NCI-H1048 (cell line): ENCODE measurements around the gene TBCD.

Experiments used
- DNase-seq: peaks from one replicate; lab custom pipeline; 2025; lab: John Stamatoyannopoulos, UW

The TBCD gene

GRCh38 chr17:82907797-82908542 lies 156.1 kb downstream of the TBCD start:
- DNase-seq: no peak

- no peak for DNase-seq
These were observed 156.8 kb downstream of the TBCD start for GRCh38 chr17:82908543-82909160.

GRCh38 chr17:82909322-82909904 lies 157.5 kb downstream of the TBCD start:
- DNase-seq: no peak

GRCh38 chr17:82910041-82910481 lies 158.2 kb downstream of the TBCD start:
- DNase-seq: no peak

GRCh38 chr17:82910770-82911169 lies 158.9 kb downstream of the TBCD start:
- DNase-seq: no peak

GRCh38 chr17:82911822-82912221 lies 160.0 kb downstream of the TBCD start:
- no peak for DNase-seq

GRCh38 chr17:82912484-82913089 lies 160.7 kb downstream of the TBCD start:
- no peak for DNase-seq

- DNase-seq: no peak
These were observed 161.6 kb downstream of the TBCD start for GRCh38 chr17:82913304-82914043.

- DNase-seq: no peak
These were observed 162.5 kb downstream of the TBCD start for GRCh38 chr17:82914375-82914774.

GRCh38 chr17:82915010-82915756 lies 163.3 kb downstream of the TBCD start:
- no peak for DNase-seq

- no peak for DNase-seq
These were observed 163.8 kb downstream of the TBCD start for GRCh38 chr17:82915757-82916027.

- no peak for DNase-seq
These were observed 166.0 kb downstream of the TBCD start for GRCh38 chr17:82917699-82918345.

- DNase-seq: no peak
These were observed 166.6 kb downstream of the TBCD start for GRCh38 chr17:82918508-82918907.

- DNase-seq: no peak
These were observed 168.3 kb downstream of the TBCD start for GRCh38 chr17:82920150-82920549.

GRCh38 chr17:82920715-82921114 lies 168.8 kb downstream of the TBCD start:
- no peak for DNase-seq

GRCh38 chr17:82921426-82921825 lies 169.6 kb downstream of the TBCD start:
- DNase-seq: no peak

- DNase-seq: no peak
These were observed 170.8 kb downstream of the TBCD start for GRCh38 chr17:82922646-82923045.

GRCh38 chr17:82923366-82924113 lies 171.7 kb downstream of the TBCD start:
- no peak for DNase-seq

GRCh38 chr17:82924214-82924613 lies 172.3 kb downstream of the TBCD start:
- no peak for DNase-seq

GRCh38 chr17:82924812-82925211 lies 172.9 kb downstream of the TBCD start:
- no peak for DNase-seq
